ENCODE results near the gene SERTAD4. TPM values are rescaled to one million over a fixed set of nuclear protein-coding genes. Genes with fewer than 3 reads are reported as not detected.

The SERTAD4 gene
- polyA plus RNA-seq, 4 donors = 3.2 to 4.5 (median 3.7) TPM

GRCh38 chr1:210231846-210232510 is 618 bp upstream of the SERTAD4 start:
- DNase-seq (ENCODE audit: low read depth in 4 of 4, low spot score in 2 of 4) = no peak

GRCh38 chr1:210233216-210233494 is 559 bp downstream of the SERTAD4 start:
- DNase-seq (ENCODE audit: low read depth in 4 of 4, low spot score in 2 of 4) = no peak

- DNase-seq (ENCODE audit: low read depth in 4 of 4, low spot score in 2 of 4) = no peak
These were observed 1.1 kb downstream of the SERTAD4 start for GRCh38 chr1:210233495-210234328.

DNA sequence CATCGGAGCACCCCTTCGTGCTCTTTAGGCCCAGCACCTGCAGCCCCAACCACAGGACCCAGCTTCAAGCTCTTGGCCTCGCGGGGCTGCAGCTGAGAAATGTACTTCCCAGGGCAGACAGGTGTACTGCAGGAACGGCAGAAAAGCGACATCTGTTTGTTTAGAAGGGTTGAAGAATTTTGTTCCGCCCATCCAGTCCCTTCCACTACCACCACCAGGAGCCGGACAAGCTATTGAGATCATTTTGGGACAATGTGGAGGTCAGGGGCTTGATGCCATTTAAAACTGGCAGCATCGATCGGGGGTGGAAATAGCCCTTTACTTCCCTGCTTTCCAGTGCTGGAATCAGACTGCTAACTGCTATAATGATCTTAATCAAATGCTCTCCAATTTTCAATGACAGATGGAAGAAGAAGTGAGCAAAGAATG is 1.7 kb downstream of the SERTAD4 start:
- no peak for DNase-seq (ENCODE audit: low read depth in 4 of 4, low spot score in 2 of 4)

- no peak for DNase-seq (ENCODE audit: low read depth in 4 of 4, low spot score in 2 of 4)
These were observed 2.9 kb downstream of the SERTAD4 start for GRCh38 chr1:210235363-210236053.

GRCh38 chr1:210236386-210236839 is 3.8 kb downstream of the SERTAD4 start:
- DNase-seq (ENCODE audit: low read depth in 4 of 4, low spot score in 2 of 4) = no peak

DNA sequence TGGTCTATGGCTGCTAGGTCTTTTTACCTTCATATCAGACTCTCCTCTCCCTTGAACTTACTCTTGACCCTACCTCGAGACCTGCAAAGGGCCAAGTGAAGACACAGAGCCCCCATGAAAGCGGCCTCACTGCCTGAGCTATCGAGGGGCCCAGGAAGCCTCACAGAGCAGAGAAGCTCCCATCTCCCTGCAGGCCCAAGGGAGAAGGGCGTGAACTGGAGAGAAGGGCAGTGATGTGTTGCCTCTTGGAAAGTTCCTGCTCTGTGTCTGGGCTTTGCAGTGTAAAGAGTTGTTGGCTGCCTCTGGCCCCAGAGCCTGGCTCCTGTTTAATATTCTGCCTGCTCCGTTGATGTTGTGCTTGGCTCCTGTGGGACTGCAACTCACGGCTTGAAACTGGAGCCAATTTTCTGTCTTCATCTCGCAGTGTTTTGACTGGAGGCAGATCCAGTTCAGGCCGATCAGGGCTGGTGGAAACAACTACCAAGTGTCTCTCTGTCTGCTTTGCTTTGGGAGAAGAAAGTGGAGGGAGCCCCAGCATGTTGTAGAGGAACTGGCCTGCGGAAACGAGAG is 4.3 kb downstream of the SERTAD4 start:
- DNase-seq (ENCODE audit: low read depth in 4 of 4, low spot score in 2 of 4) = no peak

GRCh38 chr1:210237479-210237878 is 4.9 kb downstream of the SERTAD4 start:
- DNase-seq (ENCODE audit: low read depth in 4 of 4, low spot score in 2 of 4) = no peak

GRCh38 chr1:210237981-210238380 is 5.4 kb downstream of the SERTAD4 start:
- DNase-seq (ENCODE audit: low read depth in 4 of 4, low spot score in 2 of 4) = no peak

GRCh38 chr1:210239349-210240111 is 6.9 kb downstream of the SERTAD4 start:
- DNase-seq (ENCODE audit: low read depth in 4 of 4, low spot score in 2 of 4) = no peak

DNA sequence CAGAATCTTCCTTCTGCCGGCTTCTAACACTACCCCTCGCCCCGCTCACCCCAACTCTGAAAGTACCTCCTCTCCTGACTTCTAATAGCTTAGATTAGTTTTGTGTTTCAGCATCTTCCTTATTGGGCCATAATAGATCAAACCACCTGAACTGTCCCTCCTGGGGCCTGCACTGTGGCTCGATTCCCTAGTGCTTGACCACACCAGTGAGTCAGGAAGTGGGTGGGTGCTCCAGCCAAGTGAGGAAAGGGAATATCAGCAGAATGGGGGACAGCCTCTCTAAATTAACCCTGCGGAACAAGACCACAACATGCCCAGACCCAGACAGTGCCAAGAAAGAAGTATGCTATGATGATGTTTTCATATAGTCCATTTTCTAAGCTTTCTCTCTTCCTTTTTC is 8.5 kb downstream of the SERTAD4 start:
- no peak for DNase-seq (ENCODE audit: low read depth in 4 of 4, low spot score in 2 of 4)

DNA sequence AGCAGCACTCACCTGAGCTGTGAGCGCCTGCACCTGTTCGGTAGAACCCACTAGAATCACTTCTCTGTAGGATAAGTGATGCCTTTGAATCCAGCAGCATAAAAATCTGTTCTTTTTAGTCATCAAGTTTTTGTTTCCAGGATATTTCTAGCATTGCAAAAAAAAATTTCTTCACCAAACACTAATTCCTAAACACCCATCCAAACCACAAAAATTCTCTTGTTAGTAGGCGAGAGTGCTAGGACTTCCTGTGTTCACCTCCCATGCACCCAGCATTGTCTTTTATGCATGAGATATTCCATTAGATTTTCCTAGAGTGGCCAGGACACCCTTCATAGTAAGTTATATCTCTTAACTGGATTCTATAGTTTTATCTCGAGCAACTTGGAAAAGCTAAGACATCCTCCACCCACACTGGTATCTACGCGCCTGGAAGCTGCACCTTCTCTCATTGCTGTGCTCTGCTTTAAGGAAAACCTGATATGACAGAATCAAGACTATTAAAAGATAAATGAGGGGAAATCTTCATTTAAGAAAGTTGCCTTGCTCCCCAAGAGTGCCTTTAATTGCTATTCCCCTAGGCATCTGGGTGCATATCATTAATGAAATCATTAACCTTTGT is 12.3 kb downstream of the SERTAD4 start:
- no peak for DNase-seq (ENCODE audit: low read depth in 4 of 4, low spot score in 2 of 4)

DNA sequence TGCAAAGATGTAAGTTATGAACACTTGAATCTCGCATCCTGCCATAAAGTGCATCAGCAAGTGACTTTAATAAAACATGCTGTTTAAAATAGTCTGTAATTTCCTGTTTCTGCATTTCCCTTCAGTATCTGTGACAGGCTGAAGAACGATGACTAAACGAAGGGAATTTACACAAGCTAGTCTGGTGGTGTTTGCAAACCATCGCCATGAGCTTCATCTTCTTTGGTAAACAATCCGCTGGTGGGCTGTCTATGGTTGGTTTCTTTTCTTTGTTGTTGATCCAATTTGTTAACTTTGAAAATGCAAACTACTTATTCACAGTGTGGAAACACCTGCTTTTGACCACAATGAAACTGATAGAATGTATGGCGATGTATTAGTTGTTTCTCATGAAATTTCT is 13.9 kb downstream of the SERTAD4 start:
- DNase-seq (ENCODE audit: low read depth in 4 of 4, low spot score in 2 of 4) = no peak

DNA sequence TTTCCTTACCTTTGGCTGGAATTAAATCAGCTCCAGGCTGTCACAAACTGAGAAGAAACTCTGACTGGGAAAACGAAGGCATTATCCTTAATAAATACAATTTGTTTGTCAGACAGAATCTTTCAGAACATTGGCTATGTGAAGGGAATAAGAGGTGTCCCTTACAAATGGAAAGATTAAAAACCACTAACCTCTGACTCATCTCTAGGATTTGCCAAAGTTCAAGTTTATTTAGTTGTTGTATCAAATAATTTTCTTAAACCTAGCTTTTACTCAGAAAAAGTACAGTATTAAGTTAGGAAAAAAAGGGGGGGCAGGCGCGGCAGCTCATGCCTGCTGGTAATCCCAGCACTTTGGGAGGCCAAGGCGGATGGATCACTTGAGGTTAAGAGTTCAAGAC is 15.7 kb downstream of the SERTAD4 start:
- DNase-seq (ENCODE audit: low read depth in 4 of 4, low spot score in 2 of 4) = no peak

DNA sequence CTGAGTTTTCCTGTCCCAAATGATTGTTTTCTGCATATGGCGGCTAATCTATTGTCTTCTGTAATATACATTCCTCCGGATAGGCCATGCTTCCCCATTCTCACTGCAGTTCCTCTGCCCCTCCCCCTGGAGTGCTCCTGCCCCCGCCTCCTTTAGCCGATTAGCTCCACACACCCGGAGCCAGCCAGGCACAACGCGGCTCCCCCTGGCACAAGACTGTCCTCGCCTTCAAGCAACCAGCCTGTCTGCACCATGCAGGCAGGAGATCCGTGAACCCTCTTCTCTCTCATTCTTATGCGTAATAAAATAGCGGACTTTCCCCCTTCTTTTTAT is 18.0 kb downstream of the SERTAD4 start:
- DNase-seq (ENCODE audit: low read depth in 4 of 4, low spot score in 2 of 4) = no peak

DNA sequence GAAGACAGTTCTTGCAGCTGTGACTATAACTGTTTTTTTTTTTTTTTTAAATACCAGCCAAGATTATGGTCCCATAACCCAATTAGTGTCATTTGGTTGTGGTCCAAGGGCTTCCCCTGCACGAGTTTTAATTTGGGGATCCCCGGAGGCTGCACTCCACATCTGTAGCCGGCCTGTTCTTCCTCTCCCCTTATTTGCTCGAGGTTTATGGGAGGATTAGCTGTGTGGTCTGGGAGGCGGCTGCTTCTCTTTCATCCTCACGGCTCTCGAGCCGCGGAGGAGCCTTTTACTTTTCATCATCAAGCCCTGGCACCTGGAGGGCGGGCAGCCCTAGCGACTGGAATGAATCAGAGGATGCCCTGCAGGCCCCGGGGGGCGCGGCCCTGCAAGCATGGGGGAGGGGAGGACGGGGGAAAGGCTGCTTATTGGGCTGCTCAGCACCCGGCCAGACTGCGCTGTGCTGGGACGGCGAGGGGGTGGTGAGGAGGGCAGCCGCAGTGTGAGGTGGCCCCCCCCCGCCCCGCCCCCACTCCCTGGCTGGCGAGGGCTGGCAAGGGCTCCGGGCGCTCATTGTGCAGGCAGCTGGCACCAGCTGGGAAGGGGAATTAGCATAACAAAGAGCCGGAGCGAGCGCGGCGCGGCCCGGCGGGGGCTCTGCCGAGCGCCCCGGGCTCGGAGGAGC is 18.5 kb downstream of the SERTAD4 start:
- DNase-seq (ENCODE audit: low read depth in 4 of 4, low spot score in 2 of 4) = no peak

GRCh38 chr1:210251680-210252490 is 19.3 kb downstream of the SERTAD4 start:
- DNase-seq (ENCODE audit: low read depth in 4 of 4, low spot score in 2 of 4) = no peak

DNA sequence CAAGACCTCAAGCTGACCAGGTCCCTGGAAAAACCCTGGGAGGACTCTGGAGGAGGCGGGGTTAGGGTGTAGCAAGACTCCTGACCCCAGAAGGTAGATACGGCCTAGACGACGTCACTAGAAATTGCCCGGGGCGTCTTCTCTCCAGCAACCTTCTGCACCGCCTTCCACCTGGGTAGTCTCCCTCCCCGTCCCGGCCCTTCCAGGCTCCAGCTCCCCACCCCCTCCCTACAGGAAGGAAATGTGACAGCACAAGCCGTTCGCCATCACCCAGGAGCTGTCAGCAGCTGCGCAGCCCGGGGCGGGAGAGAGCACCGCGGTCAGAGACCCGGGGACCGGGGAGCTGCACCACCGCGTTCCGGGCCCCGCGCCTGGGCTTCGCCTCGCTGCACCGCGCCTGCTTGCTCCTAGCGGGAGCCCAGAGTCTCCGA is 20.0 kb downstream of the SERTAD4 start:
- no peak for DNase-seq (ENCODE audit: low read depth in 4 of 4, low spot score in 2 of 4)

- DNase-seq (ENCODE audit: low read depth in 4 of 4, low spot score in 2 of 4) = no peak
These were observed 21.7 kb downstream of the SERTAD4 start for GRCh38 chr1:210254298-210254697.
